IPS DF 6.9 (cell line): ENCODE data around the gene CNOT2.

Experiments used
- DNase-seq: peaks from one replicate; pipeline ENCODE4 v3.0.0-alpha.2; 2013; ENCODE audit warnings: low read depth, low spot score
- H3K27ac ChIP-seq: one replicate; pipeline ENCODE4 v1.5.1; 2013; ENCODE audit warnings: low read length, control low read depth
- H3K27me3 ChIP-seq: 2 replicates; pipeline ENCODE4 v1.6.1; 2013; ENCODE audit warnings: mild to moderate bottlenecking, low read length; ENCODE audit not compliant: control insufficient read depth, insufficient read depth
- H3K36me3 ChIP-seq: 2 replicates; pipeline ENCODE4 v1.6.1; 2013; ENCODE audit warnings: low read length; ENCODE audit not compliant: control insufficient read depth, insufficient read depth
- H3K4me1 ChIP-seq: 2 replicates; pipeline ENCODE4 v1.6.1; 2013; ENCODE audit warnings: low read length; ENCODE audit not compliant: control insufficient read depth, insufficient read depth
- H3K4me3 ChIP-seq: 2 replicates; pipeline ENCODE4 v1.5.1; 2013; ENCODE audit warnings: mild to moderate bottlenecking, low read length
- H3K9me3 ChIP-seq: 2 replicates; pipeline ENCODE4 v1.6.1; 2013; ENCODE audit warnings: low read length, inconsistent platforms; ENCODE audit not compliant: control insufficient read depth, insufficient read depth
- WGBS: extraction: QIAGEN DNeasy Blood & Tissue Kit; methylation state at CpG from one replicate; pipeline ENCODE4 v1.1.7; 2013; ENCODE audit warnings: mixed read lengths, missing lambda C conversion rate; ENCODE audit not compliant: insufficient read length, insufficient coverage; 5-methylcytosine and 5-hydroxymethylcytosine counted together

CNOT2 gene

GRCh38 chr12:70364695-70365397 is 121.6 kb downstream of the CNOT2 start:
- WGBS = no CpG with 5 or more reads among the region's 16 CpGs
- H3K27me3 ChIP-seq = no peaks in the 10 kb centered on the region
- DNase-seq = no peak
- no peaks in the 10 kb centered on the region for H3K4me1 ChIP-seq
- no peaks in the 10 kb centered on the region for H3K9me3 ChIP-seq
- peak overlapping the region; percentile 61; the same call in 1 of the 2 replicates for H3K4me3 ChIP-seq
- no peak overlapping the region for H3K27ac ChIP-seq
- no peaks in the 10 kb centered on the region for H3K36me3 ChIP-seq

GRCh38 chr12:70365398-70365647 is 122.1 kb downstream of the CNOT2 start:
- no CpG with 5 or more reads among the region's 6 CpGs for WGBS
- no peak for DNase-seq
- H3K36me3 ChIP-seq = no peaks in the 10 kb centered on the region
- no peaks in the 10 kb centered on the region for H3K9me3 ChIP-seq
- H3K4me1 ChIP-seq = no peaks in the 10 kb centered on the region
- H3K27ac ChIP-seq = no peak overlapping the region
- H3K4me3 ChIP-seq = peak overlapping the region; percentile 61
- H3K27me3 ChIP-seq = no peaks in the 10 kb centered on the region

- Histone ChIP-seq H3K36me3 (no peaks in the 10 kb centered on the region), H3K4me3 (peak within 1 kb of the TSS; percentile 61), H3K9me3 (no peaks in the 10 kb centered on the region), H3K27ac (no peak within 1 kb of the TSS), H3K4me1 (no peaks in the 10 kb centered on the region), H3K27me3 (no peaks in the 10 kb centered on the region)
- DNase-seq = no peak
- WGBS = no CpG with 5 or more reads among the region's 88 CpGs
Measured at GRCh38 chr12:70365648-70366518, 122.7 kb downstream of the CNOT2 start, which contains the start of gene KCNMB4. Gene KCNMB4, plus strand, starts transcription at chr12:70366290. Its CDS starts 445 bp downstream, at chr12:70366735.

- H3K4me1 ChIP-seq = no peaks in the 10 kb centered on the region
- no peaks in the 10 kb centered on the region for H3K36me3 ChIP-seq
- H3K27me3 ChIP-seq = no peaks in the 10 kb centered on the region
- WGBS = no CpG with 5 or more reads among the region's 69 CpGs
- no peak overlapping the region for H3K27ac ChIP-seq
- H3K4me3 ChIP-seq = peak overlapping the region; percentile 61
- no peaks in the 10 kb centered on the region for H3K9me3 ChIP-seq
- DNase-seq = no peak
Measured at GRCh38 chr12:70366581-70367257, 123.5 kb downstream of the CNOT2 start.

- Histone ChIP-seq H3K27ac (no peak overlapping the region), H3K4me1 (no peaks in the 10 kb centered on the region), H3K4me3 (peak overlapping the region; percentile 61), H3K27me3 (no peaks in the 10 kb centered on the region), H3K36me3 (no peaks in the 10 kb centered on the region; the same call in 1 of the 2 replicates), H3K9me3 (no peaks in the 10 kb centered on the region)
- DNase-seq = no peak
- no CpG with 5 or more reads among the region's 21 CpGs for WGBS
Measured at GRCh38 chr12:70367258-70368141, 124.3 kb downstream of the CNOT2 start.

- Histone ChIP-seq H3K36me3 (no peaks in the 10 kb centered on the region; the same call in 1 of the 2 replicates), H3K4me3 (no peak overlapping the region), H3K4me1 (no peaks in the 10 kb centered on the region), H3K9me3 (no peaks in the 10 kb centered on the region), H3K27ac (no peak overlapping the region), H3K27me3 (no peaks in the 10 kb centered on the region)
- WGBS = no CpG with 5 or more reads among the region's 3 CpGs
- DNase-seq = no peak
Measured at GRCh38 chr12:70372881-70373280, 129.6 kb downstream of the CNOT2 start.

GRCh38 chr12:70379846-70380245 is 136.6 kb downstream of the CNOT2 start:
- Histone ChIP-seq H3K27ac (no peak overlapping the region), H3K27me3 (no peaks in the 10 kb centered on the region), H3K9me3 (no peaks in the 10 kb centered on the region), H3K4me3 (no peak overlapping the region), H3K36me3 (no peaks in the 10 kb centered on the region), H3K4me1 (no peaks in the 10 kb centered on the region)
- WGBS = no CpG with 5 or more reads among the region's 1 CpG
- no peak for DNase-seq

GRCh38 chr12:70383484-70383883 is 140.3 kb downstream of the CNOT2 start:
- no peak overlapping the region for H3K4me3 ChIP-seq
- no peak for DNase-seq
- H3K27ac ChIP-seq = no peak overlapping the region
- WGBS = no CpG with 5 or more reads among the region's 4 CpGs
- H3K9me3 ChIP-seq = no peaks in the 10 kb centered on the region
- H3K4me1 ChIP-seq = no peaks in the 10 kb centered on the region
- H3K27me3 ChIP-seq = no peaks in the 10 kb centered on the region
- no peaks in the 10 kb centered on the region for H3K36me3 ChIP-seq

GRCh38 chr12:70383886-70384285 is 140.7 kb downstream of the CNOT2 start:
- H3K4me1 ChIP-seq = no peaks in the 10 kb centered on the region
- no peak overlapping the region for H3K4me3 ChIP-seq
- no CpG with 5 or more reads among the region's 3 CpGs for WGBS
- DNase-seq = no peak
- no peaks in the 10 kb centered on the region for H3K9me3 ChIP-seq
- H3K27ac ChIP-seq = no peak overlapping the region
- H3K36me3 ChIP-seq = no peaks in the 10 kb centered on the region
- no peaks in the 10 kb centered on the region for H3K27me3 ChIP-seq

- Histone ChIP-seq H3K4me1 (no peaks in the 10 kb centered on the region), H3K36me3 (no peaks in the 10 kb centered on the region), H3K27ac (no peak overlapping the region), H3K27me3 (no peaks in the 10 kb centered on the region), H3K4me3 (no peak overlapping the region), H3K9me3 (no peaks in the 10 kb centered on the region)
- no CpG with 5 or more reads among the region's 1 CpG for WGBS
- no peak for DNase-seq
Measured at GRCh38 chr12:70386771-70387170, 143.5 kb downstream of the CNOT2 start.
